Calu3 (cell line): ENCODE data around the gene STIP1. TPM values are rescaled to one million over a fixed set of nuclear protein-coding genes. Genes with fewer than 3 reads are reported as not detected.

Experiments
- BruUV-seq: library from RNA; stranded (reverse); fragments of 400-500 nt; replicated peaks from 2 replicates; lab custom pipeline; 2021; lab: Mats Ljungman, UMichigan
- CTCF ChIA-PET: fragments of 300-600 bp; sonication (Branson Sonifier 250); formaldehyde crosslinking; loops from one replicate; lab custom pipeline; 2022; ENCODE audit warnings: antibody characterized with exemption; lab: Charles Lee
- DNase-seq: peaks from one replicate; pipeline ENCODE4 v3.0.0; 2022
- H3K27ac Mint-ChIP-seq: one replicate; pipeline ENCODE4 v1.8.0; 2022; ENCODE audit warnings: mixed read lengths; ENCODE audit not compliant: unreplicated experiment
- H3K27me3 Mint-ChIP-seq: one replicate; pipeline ENCODE4 v1.8.0; 2022; ENCODE audit warnings: mixed read lengths; ENCODE audit not compliant: unreplicated experiment
- H3K36me3 Mint-ChIP-seq: one replicate; pipeline ENCODE4 v1.8.0; 2022; ENCODE audit warnings: mild to moderate bottlenecking, moderate library complexity, mixed read lengths; ENCODE audit not compliant: insufficient read depth, unreplicated experiment
- H3K4me1 Mint-ChIP-seq: one replicate; pipeline ENCODE4 v1.8.0; 2022; ENCODE audit warnings: mild to moderate bottlenecking, low read depth, mixed read lengths; ENCODE audit not compliant: unreplicated experiment
- H3K4me3 Mint-ChIP-seq: one replicate; pipeline ENCODE4 v1.8.0; 2022; ENCODE audit warnings: mild to moderate bottlenecking, low read depth, moderate library complexity, mixed read lengths; ENCODE audit not compliant: unreplicated experiment
- H3K9me3 Mint-ChIP-seq: one replicate; pipeline ENCODE4 v1.8.0; 2022; ENCODE audit warnings: low read depth, mixed read lengths; ENCODE audit not compliant: unreplicated experiment
- intact Hi-C: fragments of 100-400 bp; cut with micrococcal nuclease; formaldehyde crosslinking; loops from one replicate; pipeline ENCODE4 v1.10.0; 2022; ENCODE audit not compliant: unreplicated experiment
- total RNA-seq: library from RNA; stranded (reverse); gene quantifications from 2 replicates; pipeline ENCODE4 v1.2.3, GENCODE V29; 2022
- TF ChIP-seq, protein P1 (sequence below): fragments of 200-600 bp; IDR thresholded peaks from one replicate; pipeline ENCODE4 v1.8.0; 2022; ENCODE audit warnings: antibody characterized with exemption; ENCODE audit not compliant: unreplicated experiment

Gene STIP1
- total RNA-seq, 1 experiment from 2014 or later: 391 TPM

GRCh38 chr11:64204464-64204989, 18.6 kb downstream of the STIP1 start:
- peaks cover 85% of the 10 kb centered on the region for H3K36me3 Mint-ChIP-seq
- TF ChIP-seq, protein P1, sequence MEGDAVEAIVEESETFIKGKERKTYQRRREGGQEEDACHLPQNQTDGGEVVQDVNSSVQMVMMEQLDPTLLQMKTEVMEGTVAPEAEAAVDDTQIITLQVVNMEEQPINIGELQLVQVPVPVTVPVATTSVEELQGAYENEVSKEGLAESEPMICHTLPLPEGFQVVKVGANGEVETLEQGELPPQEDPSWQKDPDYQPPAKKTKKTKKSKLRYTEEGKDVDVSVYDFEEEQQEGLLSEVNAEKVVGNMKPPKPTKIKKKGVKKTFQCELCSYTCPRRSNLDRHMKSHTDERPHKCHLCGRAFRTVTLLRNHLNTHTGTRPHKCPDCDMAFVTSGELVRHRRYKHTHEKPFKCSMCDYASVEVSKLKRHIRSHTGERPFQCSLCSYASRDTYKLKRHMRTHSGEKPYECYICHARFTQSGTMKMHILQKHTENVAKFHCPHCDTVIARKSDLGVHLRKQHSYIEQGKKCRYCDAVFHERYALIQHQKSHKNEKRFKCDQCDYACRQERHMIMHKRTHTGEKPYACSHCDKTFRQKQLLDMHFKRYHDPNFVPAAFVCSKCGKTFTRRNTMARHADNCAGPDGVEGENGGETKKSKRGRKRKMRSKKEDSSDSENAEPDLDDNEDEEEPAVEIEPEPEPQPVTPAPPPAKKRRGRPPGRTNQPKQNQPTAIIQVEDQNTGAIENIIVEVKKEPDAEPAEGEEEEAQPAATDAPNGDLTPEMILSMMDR: peak; percentile 12
- H3K27me3 Mint-ChIP-seq: no peaks in the 10 kb centered on the region
- H3K9me3 Mint-ChIP-seq: no peaks in the 10 kb centered on the region
- H3K4me1 Mint-ChIP-seq: peaks cover 9% of the 10 kb centered on the region
- no TSS peak for BruUV-seq
- intact Hi-C loops: no loop called here
- DNase-seq: peak; percentile 78
- peak overlapping the region; percentile 31 for H3K27ac Mint-ChIP-seq
- no peak overlapping the region for H3K4me3 Mint-ChIP-seq
- CTCF ChIA-PET: interaction anchor here (0.7 to 1.9 kb wide), 14 partner anchors 13 to 244 kb away, joined by 3 to 16 read pairs (median 4); partner anchors contain the start of genes PLCB3, PRDX5, STIP1 and TRMT112

DNA sequence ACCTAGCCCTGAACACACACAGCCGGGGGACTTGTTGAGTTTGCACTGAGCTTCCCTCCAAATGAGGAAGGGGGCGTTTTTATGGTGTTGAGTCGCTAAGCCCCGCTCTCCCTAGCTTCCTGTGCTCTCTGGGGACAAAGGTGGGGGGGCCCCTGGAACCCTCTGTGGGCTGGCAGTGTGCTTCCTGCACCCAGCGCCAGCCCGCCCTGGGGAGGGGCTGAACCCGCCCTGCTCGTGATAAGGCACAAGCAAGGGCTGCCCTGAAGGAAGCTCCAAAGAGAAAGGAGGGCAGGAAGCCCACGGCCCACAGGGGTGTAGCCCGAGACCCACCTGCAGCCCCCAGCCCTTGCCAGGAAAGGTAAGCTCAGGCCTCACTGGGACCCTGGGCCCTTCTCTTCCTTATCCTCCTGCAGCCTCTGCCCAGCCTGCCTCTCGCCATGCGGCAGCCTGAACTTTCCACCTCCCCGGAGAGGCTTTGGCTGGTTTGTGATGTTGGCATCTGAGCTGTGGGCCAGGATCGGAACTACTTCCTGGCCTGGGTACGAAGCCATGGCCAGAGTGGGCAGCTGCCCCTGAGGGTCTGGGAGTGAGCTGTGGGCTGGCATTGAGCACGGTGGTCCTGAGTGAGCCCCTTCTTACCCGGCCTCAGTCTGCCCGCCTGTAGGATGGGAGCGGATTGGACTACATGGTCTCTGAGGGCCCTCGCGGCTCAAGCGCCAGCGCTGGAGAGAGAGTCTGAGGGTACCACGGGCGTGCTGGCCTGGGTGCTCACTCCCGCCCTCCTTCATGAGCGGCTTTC, 20.7 kb downstream of the STIP1 start, which contains the start of gene FERMT3:
FERMT3 (plus strand) TSS at position 265 of the 799 bp plus-strand sequence. CDS start 644 bp downstream, outside the sequence.
- Mint-ChIP-seq H3K4me3 (no peak within 1 kb of the TSS), H3K9me3 (no peaks in the 10 kb centered on the region), H3K27me3 (no peaks in the 10 kb centered on the region), H3K4me1 (peaks cover 9% of the 10 kb centered on the region), H3K36me3 (peaks cover 80% of the 10 kb centered on the region), H3K27ac (no peak within 1 kb of the TSS)
- DNase-seq: no peak
- no TSS peak for BruUV-seq
- TF ChIP-seq, protein P1: no peak
- intact Hi-C loops: no loop called here
- CTCF ChIA-PET: interaction anchor here (0.5 kb wide), 1 partner anchor 923 kb away, joined by 3 read pairs; no protein-coding TSS in a partner anchor

- Mint-ChIP-seq H3K36me3 (peaks cover 72% of the 10 kb centered on the region), H3K9me3 (no peaks in the 10 kb centered on the region), H3K27me3 (no peaks in the 10 kb centered on the region), H3K27ac (no peak overlapping the region), H3K4me3 (no peak overlapping the region), H3K4me1 (peaks cover 9% of the 10 kb centered on the region)
- CTCF ChIA-PET: interaction anchor here (0.6 kb wide), 1 partner anchor 40 kb away, joined by 6 read pairs; no protein-coding TSS in a partner anchor
- intact Hi-C loops: no loop called here
- TF ChIP-seq, protein P1: no peak
- DNase-seq: no peak
- no TSS peak for BruUV-seq
Measured at GRCh38 chr11:64207256-64208085, 21.5 kb downstream of the STIP1 start.

DNA sequence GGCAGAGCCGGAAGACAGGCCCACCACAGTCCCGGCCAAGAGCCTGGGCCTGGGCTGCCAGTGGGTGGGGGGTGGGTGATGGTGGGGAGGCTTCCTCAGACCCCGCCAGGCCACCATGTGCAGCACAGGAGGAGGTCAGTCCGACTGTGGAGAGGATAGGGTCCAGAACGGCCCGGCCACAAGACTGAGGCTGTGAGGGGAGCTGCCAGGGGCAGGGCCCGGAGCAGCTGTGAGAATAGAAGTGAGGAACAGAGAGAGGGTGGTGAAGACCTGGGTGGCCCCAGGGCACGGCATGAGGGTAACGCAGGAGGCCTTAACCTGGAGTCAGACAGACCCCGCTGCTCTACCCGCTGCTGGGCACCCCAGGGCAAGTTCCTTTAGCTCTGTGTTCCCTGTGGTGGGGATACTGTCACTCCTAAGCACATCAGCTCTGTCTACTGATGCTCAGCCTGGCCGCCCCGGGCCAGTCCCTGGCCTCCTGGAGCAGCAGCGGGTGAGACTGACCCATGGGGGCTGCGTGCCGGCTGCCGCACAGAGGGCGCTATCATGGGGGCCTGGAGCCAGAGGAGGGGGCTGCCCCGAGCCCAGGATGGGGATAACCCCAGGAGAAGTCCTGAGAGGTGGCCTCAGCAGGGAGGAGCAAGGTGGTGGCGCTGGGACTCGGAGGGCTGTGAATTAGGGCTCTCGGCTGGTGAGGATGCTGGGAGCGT, 22.3 kb downstream of the STIP1 start:
- BruUV-seq: no TSS peak
- intact Hi-C loops: no loop called here
- H3K4me3 Mint-ChIP-seq: no peak overlapping the region
- no peaks in the 10 kb centered on the region for H3K9me3 Mint-ChIP-seq
- peaks cover 6% of the 10 kb centered on the region for H3K4me1 Mint-ChIP-seq
- CTCF ChIA-PET: interaction anchor here (0.6 kb wide), 1 partner anchor 39 kb away, joined by 6 read pairs; no protein-coding TSS in a partner anchor
- peaks cover 64% of the 10 kb centered on the region for H3K36me3 Mint-ChIP-seq
- H3K27me3 Mint-ChIP-seq: no peaks in the 10 kb centered on the region
- peak overlapping the region; percentile 50 for H3K27ac Mint-ChIP-seq
- TF ChIP-seq, protein P1: no peak
- no peak for DNase-seq
